Hepatocyte (in vitro differentiated cells): Measurements from ENCODE around the gene HNRNPA2B1. TPM values are rescaled to one million over a fixed set of nuclear protein-coding genes. Genes with fewer than 3 reads are reported as not detected.

ENCODE experiments used
- DNase-seq: peaks from one replicate; pipeline ENCODE4 v3.0.0-alpha.2; 2016; ENCODE audit warnings: low spot score
- H2AFZ ChIP-seq: fragments of 200-600 bp; sonication (generic); 2 replicates; pipeline ENCODE4 v1.6.0; 2016; ENCODE audit warnings: antibody characterized with exemption, mild to moderate bottlenecking
- H3K27ac ChIP-seq: fragments of 200-600 bp; sonication (generic); 2 replicates; pipeline ENCODE4 v1.5.1; 2016; ENCODE audit warnings: mild to moderate bottlenecking
- H3K27me3 ChIP-seq: fragments of 200-600 bp; sonication (generic); 2 replicates; pipeline ENCODE4 v1.6.1; 2016
- H3K36me3 ChIP-seq: fragments of 200-600 bp; sonication (generic); replicated peaks from 2 replicates; pipeline ENCODE4 v1.5.1; 2016; ENCODE audit warnings: low read depth; ENCODE audit not compliant: insufficient read depth
- H3K4me1 ChIP-seq: fragments of 200-600 bp; sonication (generic); 2 replicates; pipeline ENCODE4 v1.5.1; 2016; ENCODE audit warnings: mild to moderate bottlenecking, moderate library complexity; ENCODE audit not compliant: insufficient read depth
- H3K4me2 ChIP-seq: fragments of 200-600 bp; sonication (generic); 2 replicates; pipeline ENCODE4 v1.6.0; 2016
- H3K4me3 ChIP-seq: fragments of 200-600 bp; sonication (generic); 2 replicates; pipeline ENCODE4 v1.5.1; 2016; ENCODE audit warnings: mild to moderate bottlenecking
- H3K79me2 ChIP-seq: fragments of 200-600 bp; sonication (generic); 2 replicates; pipeline ENCODE4 v1.6.0; 2017; ENCODE audit warnings: mild to moderate bottlenecking
- H3K9me2 ChIP-seq: fragments of 200-600 bp; sonication (generic); replicated peaks from 2 replicates; pipeline ENCODE4 v1.6.0; 2017; ENCODE audit warnings: mild to moderate bottlenecking; ENCODE audit not compliant: insufficient read depth
- H3K9me3 ChIP-seq: fragments of 200-600 bp; sonication (generic); 2 replicates; pipeline ENCODE4 v1.5.1; 2016; ENCODE audit warnings: low read depth, mild to moderate bottlenecking
- H4K20me1 ChIP-seq: fragments of 200-600 bp; sonication (generic); 2 replicates; pipeline ENCODE4 v1.6.0; 2016; ENCODE audit warnings: mild to moderate bottlenecking; ENCODE audit not compliant: insufficient read depth, poor library complexity, severe bottlenecking
- CTCF ChIP-seq: fragments of 200-600 bp; sonication (generic); IDR thresholded peaks from 2 replicates; pipeline ENCODE4 v1.5.1; 2016; ENCODE audit warnings: antibody characterized with exemption, mild to moderate bottlenecking; ENCODE audit not compliant: poor library complexity
- EZH2 ChIP-seq: fragments of 200-600 bp; sonication (generic); IDR thresholded peaks from 2 replicates; pipeline ENCODE4 v1.6.1; 2016; ENCODE audit warnings: antibody characterized with exemption, mild to moderate bottlenecking, borderline replicate concordance
- EZH2phosphoT487 ChIP-seq: fragments of 200-600 bp; sonication (generic); IDR thresholded peaks from one replicate; pipeline ENCODE4 v1.6.1; 2018; ENCODE audit warnings: antibody characterized with exemption, mild to moderate bottlenecking, low read depth, moderate library complexity; ENCODE audit not compliant: unreplicated experiment, severe bottlenecking
- WGBS: methylation state at CpG from one replicate; pipeline ENCODE4 v1.1.6; 2016; ENCODE audit warnings: low lambda C conversion rate; ENCODE audit errors: missing lambda C conversion rate; 5-methylcytosine and 5-hydroxymethylcytosine counted together
- polyA plus RNA-seq: library from polyadenylated mRNA; unstranded; fragments of >200 nt; fragmentation: Nextera tagmentation; extraction: Ambion mirVana; gene quantifications from 2 replicates; pipeline ENCODE4 v1.2.1, GENCODE V29; 2016
- total RNA-seq: library from RNA; depleted of rRNA; stranded (reverse); fragments of >200 nt; gene quantifications from 2 replicates; pipeline ENCODE4 v1.2.3, GENCODE V29; 2014

Gene HNRNPA2B1
- total and polyA plus RNA-seq, 2 experiments from 2014 or later: 193 to 553 TPM

GRCh38 chr7:26238032-26238431, 37.5 kb upstream of the HNRNPA2B1 start:
- no peak overlapping the region for H3K27ac ChIP-seq
- H3K4me3 ChIP-seq: no peak overlapping the region
- no peaks in the 10 kb centered on the region for H4K20me1 ChIP-seq
- no peak overlapping the region for H3K4me2 ChIP-seq
- WGBS: 62% methylated on average over 3 of the region's 3 CpGs
- no peaks in the 10 kb centered on the region for H3K36me3 ChIP-seq
- TF ChIP-seq CTCF (no peak), EZH2phosphoT487 (no peak), EZH2 (no peak)
- H2AFZ ChIP-seq: no peak overlapping the region
- no peaks in the 10 kb centered on the region for H3K79me2 ChIP-seq
- no peaks in the 10 kb centered on the region for H3K27me3 ChIP-seq
- no peaks in the 10 kb centered on the region for H3K4me1 ChIP-seq
- no peaks in the 10 kb centered on the region for H3K9me2 ChIP-seq
- no peak for DNase-seq
- H3K9me3 ChIP-seq: no peaks in the 10 kb centered on the region

GRCh38 chr7:26237035-26237807, 36.7 kb upstream of the HNRNPA2B1 start:
- H2AFZ ChIP-seq: no peak overlapping the region

GRCh38 chr7:26233902-26234511, 33.5 kb upstream of the HNRNPA2B1 start:
- no peak overlapping the region for H3K4me3 ChIP-seq
- H3K79me2 ChIP-seq: no peaks in the 10 kb centered on the region
- H3K9me2 ChIP-seq: no peaks in the 10 kb centered on the region
- H3K9me3 ChIP-seq: no peaks in the 10 kb centered on the region
- H2AFZ ChIP-seq: no peak overlapping the region
- no peaks in the 10 kb centered on the region for H3K27me3 ChIP-seq
- DNase-seq: no peak
- H3K27ac ChIP-seq: no peak overlapping the region
- no peaks in the 10 kb centered on the region for H4K20me1 ChIP-seq
- no peaks in the 10 kb centered on the region for H3K4me1 ChIP-seq
- no peaks in the 10 kb centered on the region for H3K36me3 ChIP-seq
- TF ChIP-seq EZH2phosphoT487: no peak
- no peak for TF ChIP-seq EZH2
- TF ChIP-seq CTCF: no peak
- no peak overlapping the region for H3K4me2 ChIP-seq
- 94% methylated on average over 5 of the region's 5 CpGs for WGBS

More at GRCh38 chr7:26237035-26237807, 36.7 kb upstream of the HNRNPA2B1 start:
- Histone ChIP-seq H3K36me3 (no peaks in the 10 kb centered on the region), H3K27me3 (no peaks in the 10 kb centered on the region), H3K4me2 (no peak overlapping the region), H3K4me3 (no peak overlapping the region), H3K9me3 (no peaks in the 10 kb centered on the region), H4K20me1 (no peaks in the 10 kb centered on the region), H3K27ac (no peak overlapping the region), H3K4me1 (no peaks in the 10 kb centered on the region), H3K9me2 (no peaks in the 10 kb centered on the region), H3K79me2 (no peaks in the 10 kb centered on the region)
- no peak for DNase-seq
- TF ChIP-seq EZH2: no peak
- TF ChIP-seq CTCF: no peak
- TF ChIP-seq EZH2phosphoT487: no peak
- WGBS: 89% methylated on average over 6 of the region's 6 CpGs
